GM19372 (cell line): ENCODE results near the gene ATP6V0A1.

Experiments used
- ATAC-seq: cut with Tn5 transposase; IDR thresholded peaks from one replicate; pipeline ENCODE4 v1.9.1; 2021; ENCODE audit warnings: mild to moderate bottlenecking, low read depth, moderate library complexity; ENCODE audit not compliant: unreplicated experiment

The ATP6V0A1 gene

GRCh38 chr17:42518046-42518754 is 59.5 kb downstream of the ATP6V0A1 start:
- no peak for ATAC-seq

GRCh38 chr17:42518755-42519545 is 60.3 kb downstream of the ATP6V0A1 start:
- no peak for ATAC-seq

- no peak for ATAC-seq
These were observed 61.1 kb downstream of the ATP6V0A1 start for GRCh38 chr17:42519546-42520491.

GRCh38 chr17:42520540-42520951 is 61.9 kb downstream of the ATP6V0A1 start:
- ATAC-seq, result no peak

- no peak for ATAC-seq
These were observed 62.4 kb downstream of the ATP6V0A1 start for GRCh38 chr17:42521036-42521435.

- no peak for ATAC-seq
These were observed 63.1 kb downstream of the ATP6V0A1 start for GRCh38 chr17:42521666-42522262.

- no peak for ATAC-seq
These were observed 63.6 kb downstream of the ATP6V0A1 start for GRCh38 chr17:42522263-42522790.

- ATAC-seq, result no peak
These were observed 64.2 kb downstream of the ATP6V0A1 start for GRCh38 chr17:42522798-42523278.

- no peak for ATAC-seq
These were observed 66.5 kb downstream of the ATP6V0A1 start for GRCh38 chr17:42525221-42525620.

- no peak for ATAC-seq
These were observed 67.4 kb downstream of the ATP6V0A1 start for GRCh38 chr17:42526031-42526444.

- no peak for ATAC-seq
These were observed 69.3 kb downstream of the ATP6V0A1 start for GRCh38 chr17:42527932-42528331.

- no peak for ATAC-seq
These were observed 70.4 kb downstream of the ATP6V0A1 start for GRCh38 chr17:42529061-42529460.

GRCh38 chr17:42530952-42531454 is 72.3 kb downstream of the ATP6V0A1 start:
- ATAC-seq, result no peak

- no peak for ATAC-seq
These were observed 73.0 kb downstream of the ATP6V0A1 start for GRCh38 chr17:42531455-42532354.

- ATAC-seq, result peak; percentile 1
These were observed 76.7 kb downstream of the ATP6V0A1 start for GRCh38 chr17:42535155-42536047.

- peak; percentile 84 for ATAC-seq
These were observed 77.3 kb downstream of the ATP6V0A1 start, which contains the start of gene NAGLU for GRCh38 chr17:42536048-42536371. NAGLU (plus strand) TSS chr17:42536241; CDS start chr17:42536273, 32 bp downstream.

GRCh38 chr17:42536372-42537155 is 77.9 kb downstream of the ATP6V0A1 start:
- peak; percentile 41 for ATAC-seq
